Epithelial cell of esophagus (primary cell): ENCODE measurements around the gene OIP5.
"Not testable (repeated sequence)": the region's sequence is repeated elsewhere in the genome, so short reads cannot be mapped to it uniquely, and the experiment has no call there.

Source experiments
- DNase-seq: peaks from one replicate; pipeline ENCODE4 v3.0.0; 2010; ENCODE audit warnings: low read depth
- H3K4me3 ChIP-seq: 2 replicates; pipeline ENCODE4 v1.5.1; 2011; ENCODE audit warnings: mild to moderate bottlenecking, low read length, control low read depth
- TF ChIP-seq, protein P1 (sequence below): IDR thresholded peaks from 2 replicates; pipeline ENCODE4 v1.5.1; 2011; ENCODE audit warnings: low read depth, mild to moderate bottlenecking, low read length, control low read depth, inconsistent platforms; ENCODE audit not compliant: insufficient read depth; ENCODE audit errors: missing control alignments

Gene OIP5

DNA sequence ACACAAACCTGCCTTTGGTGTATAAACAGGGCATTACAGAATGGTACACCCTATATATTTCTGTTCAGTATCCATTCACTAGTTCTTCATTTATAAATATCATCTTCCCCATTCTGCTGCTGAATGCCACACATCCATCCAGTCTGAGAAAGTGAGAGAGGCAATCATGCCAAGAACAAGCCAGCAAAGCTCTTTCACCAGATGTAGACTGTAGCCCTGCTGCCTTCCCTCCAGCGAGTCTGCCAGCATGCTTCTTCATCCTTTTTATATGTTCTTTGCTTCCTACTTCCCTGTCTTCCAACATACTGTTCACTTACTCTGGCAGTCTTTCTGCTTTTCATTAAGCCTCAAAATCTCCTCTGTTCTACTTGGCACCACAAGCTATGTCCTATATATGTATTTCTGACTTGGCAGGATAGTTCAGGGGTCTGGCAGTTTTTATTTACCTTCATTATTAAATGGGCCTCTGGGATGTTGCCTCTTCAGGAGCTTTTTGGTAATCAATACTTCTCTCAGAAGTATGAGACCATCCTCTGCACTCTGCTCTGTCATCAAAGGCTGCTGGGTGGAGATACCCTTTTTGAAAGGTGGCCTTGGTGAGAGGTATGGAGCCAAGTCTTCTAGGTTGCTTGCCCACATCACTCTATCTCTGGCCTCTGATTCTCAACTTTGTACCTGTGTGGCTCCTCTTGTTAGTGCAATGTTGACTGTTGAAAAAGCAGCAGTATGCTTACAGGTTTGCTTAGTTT is 52.7 kb downstream of the OIP5 start:
- DNase-seq = no peak
- no peak overlapping the region for H3K4me3 ChIP-seq
- TF ChIP-seq, protein P1, sequence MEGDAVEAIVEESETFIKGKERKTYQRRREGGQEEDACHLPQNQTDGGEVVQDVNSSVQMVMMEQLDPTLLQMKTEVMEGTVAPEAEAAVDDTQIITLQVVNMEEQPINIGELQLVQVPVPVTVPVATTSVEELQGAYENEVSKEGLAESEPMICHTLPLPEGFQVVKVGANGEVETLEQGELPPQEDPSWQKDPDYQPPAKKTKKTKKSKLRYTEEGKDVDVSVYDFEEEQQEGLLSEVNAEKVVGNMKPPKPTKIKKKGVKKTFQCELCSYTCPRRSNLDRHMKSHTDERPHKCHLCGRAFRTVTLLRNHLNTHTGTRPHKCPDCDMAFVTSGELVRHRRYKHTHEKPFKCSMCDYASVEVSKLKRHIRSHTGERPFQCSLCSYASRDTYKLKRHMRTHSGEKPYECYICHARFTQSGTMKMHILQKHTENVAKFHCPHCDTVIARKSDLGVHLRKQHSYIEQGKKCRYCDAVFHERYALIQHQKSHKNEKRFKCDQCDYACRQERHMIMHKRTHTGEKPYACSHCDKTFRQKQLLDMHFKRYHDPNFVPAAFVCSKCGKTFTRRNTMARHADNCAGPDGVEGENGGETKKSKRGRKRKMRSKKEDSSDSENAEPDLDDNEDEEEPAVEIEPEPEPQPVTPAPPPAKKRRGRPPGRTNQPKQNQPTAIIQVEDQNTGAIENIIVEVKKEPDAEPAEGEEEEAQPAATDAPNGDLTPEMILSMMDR = no peak

DNA sequence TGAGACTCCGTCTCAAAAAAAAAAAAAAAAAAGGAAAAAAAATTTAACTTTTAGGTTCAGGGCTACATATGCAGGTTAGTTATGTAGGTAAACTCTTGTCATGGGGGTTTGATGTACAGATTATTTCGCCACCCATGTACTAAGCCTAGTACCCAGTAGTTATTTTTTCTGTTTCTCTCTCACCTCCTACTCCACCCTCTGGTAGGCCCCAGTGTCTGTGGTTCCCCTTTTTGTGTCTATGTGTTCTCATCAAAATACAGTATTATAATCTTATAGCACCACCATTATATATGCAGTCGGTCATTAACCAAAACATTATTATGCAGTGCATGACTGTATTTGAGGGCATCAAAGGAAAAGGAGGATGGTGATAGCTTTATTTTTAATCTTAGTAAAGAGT is 54.1 kb downstream of the OIP5 start:
- TF ChIP-seq, protein P1 = no peak
- no peak overlapping the region for H3K4me3 ChIP-seq

DNA sequence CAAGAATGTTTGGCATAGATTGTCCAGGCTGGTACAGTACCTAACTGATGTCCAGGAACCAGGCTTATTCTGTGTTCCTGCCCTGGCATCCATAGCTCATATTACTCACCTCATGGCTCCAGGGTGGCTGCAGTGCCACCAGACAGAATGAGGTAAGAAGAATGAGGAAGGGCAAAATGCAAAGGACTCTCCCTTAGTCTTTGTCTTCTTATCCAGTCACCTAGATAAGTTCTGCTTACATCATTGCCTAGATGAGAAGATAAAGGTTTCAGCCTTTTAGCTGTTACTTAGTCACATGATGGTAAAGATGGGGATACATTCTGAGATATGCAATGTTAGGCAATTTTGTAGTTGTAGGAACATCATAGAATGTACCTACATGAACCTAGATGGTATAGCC is 55.6 kb downstream of the OIP5 start:
- TF ChIP-seq, protein P1 = no peak

More for the DNA sequence above, 54.1 kb downstream of the OIP5 start:
- no peak for DNase-seq

DNA sequence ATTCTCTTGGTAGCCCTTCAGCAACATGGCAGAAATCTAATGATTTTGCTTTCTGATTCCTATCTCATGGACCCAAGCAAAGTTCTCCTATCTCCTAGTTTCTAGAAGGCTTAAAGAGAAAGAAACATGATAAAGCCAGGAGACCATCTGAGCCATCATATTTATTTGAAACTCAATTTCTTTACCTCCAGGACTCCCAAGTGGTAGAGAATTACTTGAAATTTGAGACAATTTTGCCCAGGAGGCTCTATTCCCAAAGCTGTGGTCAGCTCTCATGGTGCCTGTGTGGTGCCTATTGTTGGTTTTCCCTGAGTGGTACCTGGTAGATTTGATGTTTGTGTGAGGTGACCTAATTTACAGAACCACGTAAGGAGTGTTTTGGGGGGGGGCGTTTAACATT is 62.5 kb downstream of the OIP5 start:
- H3K4me3 ChIP-seq = no peak overlapping the region
- TF ChIP-seq, protein P1 = no peak
- DNase-seq = no peak

More for the DNA sequence above, 55.6 kb downstream of the OIP5 start:
- peak; percentile 54 for DNase-seq
- no peak overlapping the region for H3K4me3 ChIP-seq

DNA sequence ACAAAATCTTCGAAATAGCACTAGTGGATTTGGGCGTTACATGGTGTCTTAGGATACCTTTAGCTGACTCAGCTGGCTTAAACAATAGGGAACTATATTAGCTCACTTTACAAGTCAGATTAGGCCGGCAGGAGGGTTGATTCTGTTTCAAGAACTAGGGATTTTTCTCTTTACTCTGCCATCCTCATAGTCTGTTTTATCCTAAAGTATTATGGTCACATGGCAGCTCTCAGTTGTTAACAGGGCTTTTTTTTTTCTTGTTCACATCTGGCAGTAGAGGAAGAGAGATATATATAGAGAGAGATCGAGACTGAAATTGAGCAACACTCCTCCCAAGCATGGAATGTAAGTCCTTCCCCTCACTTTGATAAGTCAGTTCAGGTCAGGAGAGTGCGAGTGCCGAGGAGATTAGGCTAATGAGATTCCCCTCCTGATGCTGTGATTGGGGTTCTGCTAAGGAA is 68.5 kb downstream of the OIP5 start:
- TF ChIP-seq, protein P1 = no peak
- DNase-seq = peak; percentile 48
- H3K4me3 ChIP-seq = no peak overlapping the region

DNA sequence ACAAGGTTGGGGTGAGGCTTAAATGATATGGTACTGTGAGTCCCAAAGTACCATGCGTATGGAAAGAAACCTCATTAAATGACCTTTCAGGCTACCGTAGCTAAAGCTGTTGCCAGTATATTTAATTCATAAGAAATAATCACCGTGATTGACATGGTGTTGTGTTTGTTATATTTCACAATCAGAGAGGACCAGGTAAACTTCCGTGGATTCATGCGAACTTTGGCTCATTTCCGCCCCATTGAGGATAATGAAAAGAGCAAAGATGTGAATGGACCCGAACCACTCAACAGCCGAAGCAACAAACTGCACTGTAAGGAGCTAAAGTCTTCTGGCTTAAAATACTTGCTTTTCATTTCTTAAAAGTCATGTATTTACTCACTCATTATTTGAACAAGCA is 69.8 kb downstream of the OIP5 start:
- no peak for DNase-seq
- no peak overlapping the region for H3K4me3 ChIP-seq
- TF ChIP-seq, protein P1 = no peak

DNA sequence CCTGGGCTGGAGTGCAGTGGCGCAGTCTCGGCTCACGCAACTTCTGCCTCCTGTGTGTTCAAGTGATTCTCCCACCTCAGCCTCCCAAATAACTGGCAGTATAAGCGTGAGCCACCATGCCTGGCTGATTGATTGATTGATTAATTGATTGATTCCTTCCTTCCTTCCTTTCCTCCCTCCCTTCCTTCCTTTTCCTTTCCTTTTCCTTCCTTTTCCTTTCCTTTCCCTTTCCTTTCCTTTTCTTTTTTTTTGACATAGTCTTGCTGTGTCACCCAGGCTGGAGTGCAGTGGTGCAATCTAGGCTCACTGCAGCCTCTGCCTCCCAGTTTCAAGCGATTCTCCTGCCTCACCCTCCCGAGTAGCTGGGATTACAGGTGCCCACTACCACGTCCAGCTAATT is 71.5 kb downstream of the OIP5 start:
- H3K4me3 ChIP-seq, DNase-seq: not testable (repeated sequence)
